PC-3 (cell line): ENCODE measurements around the gene AKR1C1. TPM values are rescaled to one million over a fixed set of nuclear protein-coding genes. Genes with fewer than 3 reads are reported as not detected.
"Not testable (repeated sequence)": the region's sequence is repeated elsewhere in the genome, so short reads cannot be mapped to it uniquely, and the experiment has no call there.

Experiments used
- ATAC-seq: fragments of 200-7000 bp; cut with Tn5 transposase; 2 replicates; pipeline ENCODE4 v1.9.1; 2020; ENCODE audit warnings: mild to moderate bottlenecking, moderate library complexity
- BruUV-seq: library from RNA; stranded (reverse); fragments of 400-500 nt; replicated peaks from 2 replicates; lab custom pipeline; 2021; lab: Mats Ljungman, UMichigan
- CTCF ChIA-PET: fragments of 300-600 bp; sonication (Branson Sonifier 250); formaldehyde crosslinking; loops from one replicate; lab custom pipeline; 2022; ENCODE audit warnings: antibody characterized with exemption; lab: Charles Lee
- POLR2A ChIA-PET: fragments of 300-600 bp; sonication (Branson Sonifier 250); formaldehyde crosslinking; loops from one replicate; lab custom pipeline; 2022; ENCODE audit warnings: antibody characterized with exemption; ENCODE audit not compliant: unreplicated experiment; lab: Charles Lee
- DNase-seq: peaks from one replicate; pipeline ENCODE4 v3.0.0-alpha.2; 2015
- H2AFZ ChIP-seq: fragments of 300-600 bp; sonication (generic); 2 replicates; pipeline ENCODE4 v1.6.0; 2016; ENCODE audit warnings: antibody characterized with exemption, low read length
- H3F3A ChIP-seq: fragments of 300-600 bp; sonication (generic); one replicate; pipeline ENCODE4 v1.6.0; 2017; ENCODE audit warnings: antibody characterized with exemption, low read length, control low read depth, mild to moderate bottlenecking; ENCODE audit not compliant: unreplicated experiment
- H3K27ac ChIP-seq: fragments of 300-600 bp; sonication (generic); 2 replicates; pipeline ENCODE4 v1.5.1; 2016; ENCODE audit warnings: mild to moderate bottlenecking, low read length
- H3K27me3 ChIP-seq: fragments of 300-600 bp; sonication (generic); 2 replicates; pipeline ENCODE4 v1.6.1; 2016; ENCODE audit warnings: low read length, mixed read lengths
- H3K36me3 ChIP-seq: fragments of 300-600 bp; sonication (generic); 2 replicates; pipeline ENCODE4 v1.6.1; 2016; ENCODE audit warnings: low read depth, mixed run types, low read length, mixed read lengths
- H3K4me1 ChIP-seq: fragments of 300-600 bp; sonication (generic); 2 replicates; pipeline ENCODE4 v1.5.1; 2016; ENCODE audit warnings: low read length; ENCODE audit not compliant: insufficient read depth
- H3K4me2 ChIP-seq: fragments of 300-600 bp; sonication (generic); 2 replicates; pipeline ENCODE4 v1.6.0; 2016; ENCODE audit warnings: low read length
- H3K4me3 ChIP-seq: fragments of 300-600 bp; sonication (generic); 2 replicates; pipeline ENCODE4 v1.5.1; 2016; ENCODE audit warnings: mild to moderate bottlenecking, low read length, mixed read lengths
- H3K79me2 ChIP-seq: fragments of 300-600 bp; sonication (generic); 2 replicates; pipeline ENCODE4 v1.6.1; 2017; ENCODE audit warnings: low read length, mixed read lengths
- H3K9ac ChIP-seq: fragments of 300-600 bp; sonication (generic); 2 replicates; pipeline ENCODE4 v1.6.0; 2016; ENCODE audit warnings: mild to moderate bottlenecking, low read length
- H3K9me2 ChIP-seq: fragments of 300-600 bp; sonication (generic); replicated peaks from 2 replicates; pipeline ENCODE4 v1.6.1; 2016; ENCODE audit warnings: mixed run types, low read length, mixed read lengths
- H3K9me3 ChIP-seq: fragments of 300-600 bp; sonication (generic); 2 replicates; pipeline ENCODE4 v1.6.1; 2016; ENCODE audit warnings: low read length, mixed read lengths
- H4K20me1 ChIP-seq: fragments of 300-600 bp; sonication (generic); 2 replicates; pipeline ENCODE4 v1.6.1; 2016; ENCODE audit warnings: low read length, mixed read lengths
- CTCF ChIP-seq: fragments of 300-600 bp; sonication (generic); conservative IDR thresholded peaks from 2 replicates; pipeline ENCODE4 v1.5.1; 2017; ENCODE audit warnings: antibody characterized with exemption, low read depth, mild to moderate bottlenecking, low read length
- EZH2 ChIP-seq: fragments of 300-600 bp; sonication (generic); IDR thresholded peaks from one replicate; pipeline ENCODE4 v1.6.1; 2017; ENCODE audit warnings: antibody characterized with exemption, mild to moderate bottlenecking, low read length; ENCODE audit not compliant: unreplicated experiment
- EZH2phosphoT487 ChIP-seq: fragments of 300-600 bp; sonication (generic); IDR thresholded peaks from 2 replicates; pipeline ENCODE4 v1.6.1; 2018; ENCODE audit warnings: mild to moderate bottlenecking, antibody characterized with exemption, low read length, borderline replicate concordance
- intact Hi-C: fragments of 100-400 bp; cut with micrococcal nuclease; formaldehyde crosslinking; loops from 2 replicates; pipeline ENCODE4 v1.9.0; 2023
- total RNA-seq: library from RNA; depleted of rRNA; stranded (reverse); fragments of >200 nt; gene quantifications from 2 replicates; pipeline ENCODE4 v1.2.3, GENCODE V29; 2014

The AKR1C1 gene
- total RNA-seq, 1 experiment from 2014 or later = 3.2 TPM

GRCh38 chr10:5014936-5015335 is 51.7 kb downstream of the AKR1C1 start:
- no peaks in the 10 kb centered on the region for H3K9me3 ChIP-seq
- CTCF ChIA-PET = no interaction called here
- no peak overlapping the region for H2AFZ ChIP-seq
- H3K4me1 ChIP-seq = peaks cover 21% of the 10 kb centered on the region
- no peak overlapping the region for H3K4me2 ChIP-seq
- H3K36me3 ChIP-seq = no peaks in the 10 kb centered on the region
- no peak overlapping the region for H3K9ac ChIP-seq
- H4K20me1 ChIP-seq = no peaks in the 10 kb centered on the region
- intact Hi-C loops = loop anchor here (1.0 to 5.0 kb wide), 2 partner anchors 166 to 267 kb away; no protein-coding TSS in a partner anchor
- no peak overlapping the region for H3K4me3 ChIP-seq
- no peaks in the 10 kb centered on the region for H3F3A ChIP-seq
- no peaks in the 10 kb centered on the region for H3K79me2 ChIP-seq
- H3K27me3 ChIP-seq = no peaks in the 10 kb centered on the region
- H3K27ac ChIP-seq = no peak overlapping the region
- no peaks in the 10 kb centered on the region for H3K9me2 ChIP-seq
- POLR2A ChIA-PET = no interaction called here
- ATAC-seq (peak; percentile 21), DNase-seq (peak; percentile 11)
- no TSS peak for BruUV-seq
- TF ChIP-seq EZH2phosphoT487 (no peak), CTCF (peak; percentile 33; the same call in 1 of the 2 replicates)

GRCh38 chr10:5018134-5018533 is 54.9 kb downstream of the AKR1C1 start:
- TF ChIP-seq CTCF (no peak), EZH2phosphoT487 (no peak), EZH2 (no peak)
- Histone ChIP-seq H3K79me2 (no peaks in the 10 kb centered on the region), H3K4me3 (no peak overlapping the region), H3K4me1 (peaks cover 36% of the 10 kb centered on the region), H2AFZ (no peak overlapping the region), H4K20me1 (no peaks in the 10 kb centered on the region), H3K9ac (no peak overlapping the region), H3K36me3 (no peaks in the 10 kb centered on the region), H3K4me2 (no peak overlapping the region), H3K9me3 (no peaks in the 10 kb centered on the region), H3K9me2 (no peaks in the 10 kb centered on the region), H3F3A (no peaks in the 10 kb centered on the region), H3K27me3 (no peaks in the 10 kb centered on the region), H3K27ac (peak overlapping the region; percentile 49; the same call in 1 of the 2 replicates)
- CTCF ChIA-PET = no interaction called here
- BruUV-seq = no TSS peak
- ATAC-seq (no peak), DNase-seq (no peak)
- intact Hi-C loops = loop anchor here (2.0 to 5.0 kb wide), 2 partner anchors 77 to 264 kb away; partner anchors contain the start of gene AKR1C3
- POLR2A ChIA-PET = interaction anchor here (0.6 kb wide), 1 partner anchor 1185 kb away, joined by 3 read pairs; the partner anchor contains the start of gene PFKFB3

GRCh38 chr10:5018671-5019277 is 55.6 kb downstream of the AKR1C1 start:
- peaks cover 33% of the 10 kb centered on the region for H3K4me1 ChIP-seq

More at GRCh38 chr10:5018671-5019277, 55.6 kb downstream of the AKR1C1 start:
- POLR2A ChIA-PET = interaction anchor here (0.6 kb wide), 1 partner anchor 1184 kb away, joined by 3 read pairs; the partner anchor contains the start of gene PFKFB3
- H3K9me3 ChIP-seq, BruUV-seq, CTCF ChIA-PET, H3K4me3 ChIP-seq, H3K36me3 ChIP-seq, H3F3A ChIP-seq, H3K4me2 ChIP-seq, H3K9me2 ChIP-seq, H3K9ac ChIP-seq, H3K79me2 ChIP-seq, H3K27me3 ChIP-seq, H2AFZ ChIP-seq, H4K20me1 ChIP-seq: not testable (repeated sequence)
- peak; percentile 79 for ATAC-seq
- peak; percentile 61 for DNase-seq
- TF ChIP-seq CTCF = peak; percentile 31; the same call in 1 of the 2 replicates
- H3K27ac ChIP-seq = peak overlapping the region; percentile 49
- intact Hi-C loops = loop anchor here (2.0 to 5.0 kb wide), 2 partner anchors 76 to 264 kb away; partner anchors contain the start of gene AKR1C3
